A549 (cell line): Measurements from ENCODE around the gene FAM3B. TPM values are rescaled to one million over a fixed set of nuclear protein-coding genes. Genes with fewer than 3 reads are reported as not detected.

Source experiments
- ATAC-seq, 2 experiments: fragments of 200-7000 bp in 1 of 2; fragments of >200 bp in 1 of 2; cut with Nextera tagmentation in 1 of 2; cut with Tn5 transposase in 1 of 2; 3 replicates each; pipeline versions ENCODE4 v1.8.0 to v1.9.1; 2018 to 2020; ENCODE audit warnings: mild to moderate bottlenecking in 1 of 2, moderate library complexity in 1 of 2
- CTCF ChIA-PET: fragments of 300-600 bp; sonication (Branson Sonifier 250); formaldehyde crosslinking; extraction: SDS; loops from one replicate; lab custom pipeline; 2021; ENCODE audit warnings: antibody characterized with exemption, inconsistent platforms; lab: Yijun Ruan, JAX
- POLR2A ChIA-PET: fragments of 350-600 bp; formaldehyde crosslinking; extraction: SDS; loops from one replicate; lab custom pipeline; 2021; ENCODE audit warnings: antibody characterized with exemption, inconsistent platforms; lab: Yijun Ruan, JAX
- DNase-seq, 2 experiments: peaks; one replicate each; pipeline versions ENCODE4 v3.0.0 to v3.0.0-alpha.2; 2011 to 2016; ENCODE audit warnings: low read depth in 1 of 2, low spot score in 1 of 2
- FAIRE-seq: peaks from 2 replicates; lab custom pipeline; 2011; peaks lifted over from hg19 to GRCh38; lab: Jason Lieb, UNC
- H3K27ac ChIP-seq, 2 experiments: fragments of >200 bp; sonication (Bioruptor Twin); formaldehyde crosslinking; 3 replicates each; pipeline ENCODE4 v1.5.1; 2016 to 2017
- H3K4me1 ChIP-seq: fragments of >200 bp; sonication (Bioruptor Twin); formaldehyde crosslinking; 3 replicates; pipeline ENCODE4 v1.6.1; 2016
- H3K4me2 ChIP-seq: fragments of >200 bp; sonication (Bioruptor Twin); formaldehyde crosslinking; 3 replicates; pipeline ENCODE4 v1.6.1; 2016
- H3K4me3 ChIP-seq: fragments of >200 bp; sonication (Bioruptor Twin); formaldehyde crosslinking; 3 replicates; pipeline ENCODE4 v1.5.1; 2016
- H3K9me3 ChIP-seq: fragments of >200 bp; sonication (Bioruptor Twin); formaldehyde crosslinking; 3 replicates; pipeline ENCODE4 v1.6.1; 2016
- ATOH8 ChIP-seq: fragments of 250-450 bp; sonication (Bioruptor Pico); IDR thresholded peaks from 2 replicates; pipeline ENCODE4 v1.5.0; 2020; ENCODE audit warnings: low read depth, mild to moderate bottlenecking, moderate library complexity
- CBX2 ChIP-seq: fragments of 200-600 bp; sonication (generic); IDR thresholded peaks from 2 replicates; pipeline ENCODE4 v1.6.1; 2016; ENCODE audit warnings: low read depth, mild to moderate bottlenecking, borderline replicate concordance
- CBX8 ChIP-seq: fragments of 200-600 bp; sonication (generic); IDR thresholded peaks from 2 replicates; pipeline ENCODE4 v1.6.1; 2016
- CTCF ChIP-seq: fragments of >200 bp; sonication (Bioruptor Twin); formaldehyde crosslinking; IDR thresholded peaks from 3 replicates; pipeline ENCODE4 v1.5.1; 2016
- EHMT2 ChIP-seq: fragments of 200-600 bp; sonication (generic); IDR thresholded peaks from 2 replicates; pipeline ENCODE4 v1.6.1; 2016; ENCODE audit warnings: antibody characterized with exemption, low read depth, mild to moderate bottlenecking, moderate library complexity
- EP300 ChIP-seq, 2 experiments: fragments of >200 bp; sonication (Bioruptor Twin); formaldehyde crosslinking; IDR thresholded peaks; 2 replicates in 1 of 2; 3 replicates in 1 of 2; pipeline ENCODE4 v1.6.1; 2016 to 2017
- ESRRA ChIP-seq: fragments of 150-350 bp; IDR thresholded peaks from 2 replicates; pipeline ENCODE4 v1.6.1; 2014; ENCODE audit warnings: mild to moderate bottlenecking, low read length, borderline replicate concordance
- FOXS1 ChIP-seq: fragments of 250-450 bp; sonication (Bioruptor Pico); IDR thresholded peaks from 2 replicates; pipeline ENCODE4 v1.5.0; 2020; ENCODE audit warnings: mild to moderate bottlenecking, moderate library complexity
- HOXA7 ChIP-seq: fragments of 250-450 bp; sonication (Bioruptor Pico); IDR thresholded peaks from 2 replicates; pipeline ENCODE4 v1.5.0; 2020; ENCODE audit warnings: mild to moderate bottlenecking, moderate library complexity
- HOXB13 ChIP-seq: fragments of 250-450 bp; sonication (Bioruptor Pico); IDR thresholded peaks from 2 replicates; pipeline ENCODE4 v1.5.0; 2020; ENCODE audit warnings: low read depth, mild to moderate bottlenecking, moderate library complexity
- KDM5A ChIP-seq: fragments of 200-600 bp; sonication (generic); IDR thresholded peaks from 2 replicates; pipeline ENCODE4 v1.6.1; 2016; ENCODE audit warnings: antibody characterized with exemption, mild to moderate bottlenecking
- MAZ ChIP-seq: fragments of 150-350 bp; IDR thresholded peaks from 2 replicates; pipeline ENCODE4 v1.6.1; 2014; ENCODE audit warnings: antibody characterized with exemption, low read depth, low read length, borderline replicate concordance
- MYC ChIP-seq: IDR thresholded peaks from 2 replicates; pipeline ENCODE4 v1.6.1; 2012; ENCODE audit warnings: mild to moderate bottlenecking, inconsistent platforms, low read length, improper control_type of control experiment, borderline replicate concordance
- NPAS2 ChIP-seq: fragments of 250-450 bp; sonication (Bioruptor Pico); IDR thresholded peaks from 2 replicates; pipeline ENCODE4 v1.8.0; 2022; ENCODE audit warnings: mild to moderate bottlenecking, moderate library complexity, borderline replicate concordance
- PHF8 ChIP-seq: fragments of 200-600 bp; sonication (generic); IDR thresholded peaks from 2 replicates; pipeline ENCODE4 v1.6.1; 2016; ENCODE audit warnings: low read depth, mild to moderate bottlenecking, antibody characterized with exemption, moderate library complexity, borderline replicate concordance
- POLR2A ChIP-seq: IDR thresholded peaks from 2 replicates; pipeline ENCODE4 v1.6.1; 2012; ENCODE audit warnings: mild to moderate bottlenecking, low read length
- RAD21 ChIP-seq, 2 experiments: fragments of >200 bp in 1 of 2; sonication (Bioruptor Twin) in 1 of 2; formaldehyde crosslinking in 1 of 2; IDR thresholded peaks in 1 of 2; conservative IDR thresholded peaks in 1 of 2; 2 replicates in 1 of 2; 3 replicates in 1 of 2; pipeline ENCODE4 v1.6.1; 2012 to 2018; ENCODE audit warnings: inconsistent platforms in 1 of 2
- RCOR1 ChIP-seq: fragments of 150-350 bp; IDR thresholded peaks from 2 replicates; pipeline ENCODE4 v1.6.1; 2014; ENCODE audit warnings: antibody characterized with exemption, low read length, low read depth
- TFCP2L1 ChIP-seq: fragments of 250-450 bp; sonication (Bioruptor Pico); IDR thresholded peaks from 2 replicates; pipeline ENCODE4 v1.5.0; 2021; ENCODE audit warnings: mild to moderate bottlenecking
- TP53 ChIP-seq: fragments of 250-450 bp; sonication (Bioruptor Pico); IDR thresholded peaks from 2 replicates; pipeline ENCODE4 v1.5.0; 2021; ENCODE audit warnings: mild to moderate bottlenecking, moderate library complexity
- WGBS: methylation state at CpG from one replicate; pipeline ENCODE4 v1.1.6; 2017; ENCODE audit errors: missing lambda C conversion rate; 5-methylcytosine and 5-hydroxymethylcytosine counted together
- polyA plus RNA-seq, 4 experiments: library from polyadenylated mRNA; depleted of rRNA in 3 of 4; stranded (reverse); fragments of >200 nt; fragmentation: RNase III in 1 of 4; extraction: RNeasy Plus Mini Kit Qiagen cat#74134 plus additional on column Dnase treatment in 1 of 4; gene quantifications; 2 replicates in 3 of 4; 3 replicates in 1 of 4; pipeline ENCODE4 v1.2.3, GENCODE V29; 2011 to 2017
- TF ChIP-seq, protein P1 (sequence below): fragments of 250-450 bp; sonication (Bioruptor Pico); IDR thresholded peaks from 2 replicates; pipeline ENCODE4 v1.5.0; 2021; ENCODE audit warnings: mild to moderate bottlenecking, moderate library complexity, borderline replicate concordance

The FAM3B gene
- polyA plus RNA-seq, 2 of the 4 experiments (the other 2 are of a cell fraction), result not detected

- CTCF ChIA-PET, result no interaction called here
- DNase-seq (no peak), ATAC-seq (no peak), FAIRE-seq (no peak)
- H3K4me1 ChIP-seq, result no peaks in the 10 kb centered on the region
- POLR2A ChIA-PET, result no interaction called here
- no peak overlapping the region for H3K27ac ChIP-seq
- no peak overlapping the region for H3K4me3 ChIP-seq
- H3K4me2 ChIP-seq, result no peak overlapping the region
- H3K9me3 ChIP-seq, result no peaks in the 10 kb centered on the region
- no peak for TF ChIP-seq MAZ
- TF ChIP-seq HOXA7 (CRISPR knock-in tag), result no peak
- no peak for TF ChIP-seq PHF8
- no peak for TF ChIP-seq CBX8
- TF ChIP-seq RCOR1, result no peak
- no peak for TF ChIP-seq KDM5A
- TF ChIP-seq, all 56 proteins: peak for 0
- WGBS, result 59% methylated on average over 11 of the region's 19 CpGs
Measured at GRCh38 chr21:41317063-41317392, 427 bp downstream of the FAM3B start.

DNA sequence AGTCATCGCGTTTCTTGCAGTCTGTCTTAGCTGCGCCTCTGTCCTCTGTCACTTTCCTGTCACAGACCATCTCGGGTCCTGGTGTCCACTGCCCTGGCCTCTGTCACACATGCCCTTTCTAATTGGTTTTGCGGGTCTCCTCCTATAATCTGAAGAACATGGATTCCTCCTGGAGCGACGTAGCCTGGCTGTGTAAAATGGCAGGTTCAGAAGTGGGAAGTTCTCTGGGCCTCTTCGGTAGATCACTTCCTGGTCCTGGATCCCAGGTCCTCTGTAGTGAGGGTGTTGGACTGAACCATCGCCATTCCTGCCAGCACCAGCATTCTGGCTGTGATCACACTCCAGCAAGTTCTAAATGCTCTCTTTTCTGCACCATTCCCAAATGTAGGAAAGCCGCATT lies 857 bp downstream of the FAM3B start:
- Histone ChIP-seq H3K9me3 (no peaks in the 10 kb centered on the region), H3K4me1 (no peaks in the 10 kb centered on the region), H3K27ac (no peak overlapping the region), H3K4me3 (no peak overlapping the region), H3K4me2 (no peak overlapping the region)
- TF ChIP-seq, protein P1, sequence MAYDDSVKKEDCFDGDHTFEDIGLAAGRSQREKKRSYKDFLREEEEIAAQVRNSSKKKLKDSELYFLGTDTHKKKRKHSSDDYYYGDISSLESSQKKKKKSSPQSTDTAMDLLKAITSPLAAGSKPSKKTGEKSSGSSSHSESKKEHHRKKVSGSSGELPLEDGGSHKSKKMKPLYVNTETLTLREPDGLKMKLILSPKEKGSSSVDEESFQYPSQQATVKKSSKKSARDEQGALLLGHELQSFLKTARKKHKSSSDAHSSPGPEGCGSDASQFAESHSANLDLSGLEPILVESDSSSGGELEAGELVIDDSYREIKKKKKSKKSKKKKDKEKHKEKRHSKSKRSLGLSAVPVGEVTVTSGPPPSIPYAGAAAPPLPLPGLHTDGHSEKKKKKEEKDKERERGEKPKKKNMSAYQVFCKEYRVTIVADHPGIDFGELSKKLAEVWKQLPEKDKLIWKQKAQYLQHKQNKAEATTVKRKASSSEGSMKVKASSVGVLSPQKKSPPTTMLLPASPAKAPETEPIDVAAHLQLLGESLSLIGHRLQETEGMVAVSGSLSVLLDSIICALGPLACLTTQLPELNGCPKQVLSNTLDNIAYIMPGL (CRISPR knock-in tag), result no peak
- no peak for TF ChIP-seq RCOR1
- no peak for TF ChIP-seq TFCP2L1 (CRISPR knock-in tag)
- TF ChIP-seq POLR2A, result no peak
- TF ChIP-seq CTCF, result no peak
- no peak for TF ChIP-seq CBX2
- TF ChIP-seq ESRRA, result no peak
- no peak for TF ChIP-seq ATOH8 (CRISPR knock-in tag)
- no peak for TF ChIP-seq MYC
- TF ChIP-seq TP53, result no peak
- ATAC-seq (no peak), DNase-seq (no peak), FAIRE-seq (no peak)
- ChIA-PET CTCF (interaction anchor here (3.6 kb wide), 1 partner anchor 34 kb away, joined by 11 read pairs; no protein-coding TSS in a partner anchor), POLR2A (no interaction called here)
- 80% methylated on average over 10 of the region's 10 CpGs for WGBS

- no peaks in the 10 kb centered on the region for H3K4me1 ChIP-seq
- no peak overlapping the region for H3K4me3 ChIP-seq
- ChIA-PET POLR2A (no interaction called here), CTCF (interaction anchor here (3.6 kb wide), 1 partner anchor 35 kb away, joined by 11 read pairs; no protein-coding TSS in a partner anchor)
- no peak overlapping the region for H3K4me2 ChIP-seq
- no peak overlapping the region for H3K27ac ChIP-seq
- no peak for TF ChIP-seq MYC
- no peak for TF ChIP-seq EP300 (IDR thresholded peaks at IDR 0.05)
- no peak for TF ChIP-seq RAD21 (conservative IDR thresholded peaks at IDR 0.05 in 1 of 2, IDR thresholded peaks at IDR 0.05 in 1 of 2)
- no peak for TF ChIP-seq FOXS1
- TF ChIP-seq HOXB13 (CRISPR knock-in tag), result no peak
- TF ChIP-seq NPAS2 (CRISPR knock-in tag), result no peak
- TF ChIP-seq EHMT2, result no peak
- DNase-seq (no peak), FAIRE-seq (no peak), ATAC-seq (no peak)
- WGBS, result 72% methylated on average over 8 of the region's 9 CpGs
- H3K9me3 ChIP-seq, result no peaks in the 10 kb centered on the region
Measured at GRCh38 chr21:41318218-41318617, 1.6 kb downstream of the FAM3B start.
